Measurements from ENCODE around the gene CGB7. TPM values are rescaled to one million over a fixed set of nuclear protein-coding genes. Genes with fewer than 3 reads are reported as not detected.

Gene CGB7
- total RNA-seq, 1 donor from 2014 or later: not detected

DNA sequence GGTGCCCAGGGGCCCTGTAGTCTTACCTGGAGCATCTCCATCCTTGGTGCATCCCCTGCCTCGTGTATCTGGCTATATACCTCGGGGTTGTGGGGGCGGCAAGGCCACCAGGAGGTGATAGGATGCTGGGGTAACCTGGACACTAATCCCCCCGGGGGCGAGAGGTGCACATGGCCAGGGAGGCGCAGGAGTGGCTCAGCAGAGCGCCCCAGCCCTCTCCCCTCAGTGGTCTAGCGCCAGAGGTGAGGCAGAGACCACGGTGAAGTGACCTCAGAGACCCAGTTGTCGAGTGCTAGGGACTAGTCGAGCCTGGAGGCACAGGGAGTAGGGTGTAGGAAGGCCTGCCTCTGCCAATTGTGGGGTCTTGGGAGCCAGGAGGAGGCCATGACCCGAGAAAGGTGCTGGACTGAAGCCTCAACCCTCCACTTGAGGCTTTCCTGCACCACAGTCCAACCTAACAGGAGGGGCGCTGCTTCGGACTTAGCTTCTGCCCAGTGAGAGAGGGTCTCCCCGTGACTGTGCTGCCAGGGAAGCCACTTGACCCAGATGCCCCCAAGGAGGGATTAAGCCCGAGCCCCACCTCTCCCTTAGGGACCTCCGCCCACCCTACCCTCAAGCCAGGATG is 40.4 kb downstream of the CGB7 start, which contains the start of gene LHB:
Gene LHB, minus strand, starts transcription at position 51 of the 625 bp plus-strand sequence. Its CDS starts 10 bp downstream, at position 41.
- no peak for DNase-seq (ENCODE audit: low spot score)

DNA sequence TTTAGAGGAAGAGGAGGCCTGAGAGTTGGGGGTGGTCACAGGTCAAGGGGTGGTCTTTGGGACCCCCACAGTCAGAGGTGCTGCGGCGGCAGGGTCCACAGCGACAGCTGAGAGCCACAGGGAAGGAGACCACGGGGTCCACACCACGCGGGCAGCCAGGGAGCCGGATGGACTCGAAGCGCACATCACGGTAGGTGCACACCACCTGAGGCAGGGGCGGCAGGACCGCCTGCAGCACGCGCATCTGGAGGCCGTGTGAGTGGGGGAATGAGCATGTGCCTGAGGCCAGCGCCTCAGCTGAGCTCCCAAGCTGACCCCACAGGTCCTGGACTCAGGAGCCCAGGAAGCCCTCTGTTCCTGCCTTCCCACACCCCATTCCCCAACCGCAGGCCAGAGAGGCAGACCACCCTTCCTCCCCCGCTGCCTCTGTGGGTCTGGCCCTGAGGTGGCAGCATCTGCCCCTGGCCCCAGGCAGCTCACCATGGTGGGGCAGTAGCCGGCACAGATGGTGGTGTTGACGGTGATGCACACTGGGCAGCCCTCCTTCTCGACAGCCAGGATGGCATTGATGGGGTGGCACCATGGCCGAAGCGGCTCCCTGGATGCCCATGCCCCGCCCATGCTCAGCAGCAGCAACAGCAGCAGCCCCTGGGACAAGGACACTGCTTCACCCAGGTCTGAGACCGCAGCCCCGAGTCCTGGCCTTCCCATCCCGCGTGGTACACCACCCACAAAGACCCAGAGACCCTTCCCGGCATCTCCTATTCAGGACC is 41.3 kb downstream of the CGB7 start:
- no peak for DNase-seq (ENCODE audit: low spot score)

DNA sequence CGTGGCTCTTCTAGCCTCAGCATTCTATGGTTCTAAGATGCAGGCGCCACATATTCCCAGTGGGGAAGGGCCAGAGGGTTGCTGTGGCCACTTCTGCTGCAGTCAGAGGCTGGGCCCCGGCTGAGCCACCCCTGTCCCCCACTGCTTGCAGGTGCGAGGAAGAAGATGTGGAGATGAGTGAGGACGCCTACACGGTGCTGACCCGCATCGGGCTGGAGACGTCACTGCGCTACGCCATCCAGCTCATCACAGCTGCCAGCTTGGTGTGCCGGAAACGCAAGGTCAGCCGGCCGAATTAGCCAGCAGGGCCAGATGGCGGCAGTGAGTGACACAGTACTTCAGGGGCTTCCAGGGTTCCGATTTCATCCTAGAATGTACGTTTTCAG is 42.7 kb downstream of the CGB7 start:
- no peak for DNase-seq (ENCODE audit: low spot score)

DNA sequence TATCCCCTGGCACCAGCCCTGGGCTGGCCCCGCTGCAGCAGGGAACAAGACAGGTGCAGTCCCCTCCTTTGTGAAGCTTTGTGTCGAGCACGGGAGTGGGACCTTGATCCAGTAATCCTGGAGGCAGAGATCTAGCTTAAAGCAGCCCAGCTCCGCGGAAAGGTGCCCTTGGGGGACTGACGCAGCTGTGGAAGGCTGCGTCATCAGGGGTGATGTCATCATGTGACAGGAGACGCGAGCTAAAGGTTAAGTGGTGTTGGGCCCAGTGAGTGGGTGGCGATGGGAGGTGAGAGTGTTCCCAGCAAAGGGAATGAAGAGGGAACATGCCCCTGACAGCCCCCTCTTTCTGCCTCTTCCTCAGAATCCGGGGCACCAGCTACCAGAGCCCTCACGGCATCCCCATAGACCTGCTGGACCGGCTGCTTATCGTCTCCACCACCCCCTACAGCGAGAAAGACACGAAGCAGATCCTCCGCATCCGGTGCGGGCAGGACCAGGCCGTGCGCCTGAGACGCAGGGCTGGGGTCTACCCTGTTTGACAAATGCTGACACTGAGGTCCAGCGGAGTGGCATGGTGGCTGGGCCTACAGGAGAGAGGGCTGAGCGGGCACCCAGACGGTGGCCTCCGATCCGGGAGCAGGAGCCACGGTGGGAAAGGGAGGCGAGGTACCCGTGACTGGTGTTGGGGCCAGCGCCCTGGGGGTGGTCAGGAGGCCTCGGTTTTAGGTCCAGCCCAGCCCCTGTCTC is 43.3 kb downstream of the CGB7 start:
- DNase-seq (ENCODE audit: low spot score): no peak

DNA sequence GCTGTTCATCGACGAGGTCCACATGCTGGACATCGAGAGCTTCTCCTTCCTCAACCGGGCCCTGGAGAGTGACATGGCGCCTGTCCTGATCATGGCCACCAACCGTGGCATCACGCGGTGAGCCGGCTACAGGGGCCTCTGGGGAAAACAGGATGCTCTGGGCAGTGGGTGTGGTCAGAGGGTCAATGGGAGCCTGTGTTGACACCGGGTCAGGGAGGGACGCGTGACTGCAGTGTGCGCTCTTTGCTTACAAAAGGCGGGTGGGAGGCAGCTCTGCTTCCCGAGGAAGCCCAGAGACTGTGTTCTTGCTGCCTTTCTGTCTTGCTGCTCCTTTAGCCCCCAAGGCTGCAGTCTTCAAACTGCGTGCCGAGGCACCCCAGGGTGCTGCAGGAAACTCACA is 46.4 kb downstream of the CGB7 start:
- no peak for DNase-seq (ENCODE audit: low spot score)

DNA sequence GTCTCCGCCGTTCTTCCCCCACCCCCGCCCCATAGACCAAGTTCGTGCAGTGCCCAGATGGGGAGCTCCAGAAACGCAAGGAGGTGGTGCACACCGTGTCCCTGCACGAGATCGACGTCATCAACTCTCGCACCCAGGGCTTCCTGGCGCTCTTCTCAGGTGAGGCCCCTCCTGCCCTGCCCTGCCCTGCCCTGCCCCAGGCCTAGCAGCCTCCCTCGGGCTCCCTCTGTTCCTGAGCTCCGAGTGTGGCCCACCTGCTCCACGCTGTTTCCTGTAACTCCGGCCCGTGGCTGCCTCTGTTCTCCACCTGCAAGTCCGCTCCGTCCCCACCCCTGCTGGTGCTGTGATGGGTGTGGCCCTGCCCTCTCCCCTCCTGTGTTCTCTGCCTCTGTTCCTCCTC is 47.1 kb downstream of the CGB7 start:
- DNase-seq (ENCODE audit: low spot score): no peak

DNA sequence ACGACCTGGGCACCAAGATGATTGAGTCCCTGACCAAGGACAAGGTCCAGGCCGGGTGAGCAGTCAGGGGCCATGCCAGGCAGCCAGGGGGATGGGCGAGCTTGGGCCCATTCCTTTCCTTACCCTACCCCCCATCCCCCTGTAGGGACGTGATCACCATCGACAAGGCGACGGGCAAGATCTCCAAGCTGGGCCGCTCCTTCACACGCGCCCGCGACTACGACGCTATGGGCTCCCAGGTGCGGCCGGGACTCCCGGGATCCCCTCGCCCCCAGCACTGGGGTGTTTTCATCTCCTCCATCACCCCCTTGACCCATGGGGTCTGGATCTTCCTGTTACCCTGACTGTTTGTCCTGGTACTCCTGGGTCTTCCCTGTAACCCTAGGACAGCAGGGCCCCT is 47.7 kb downstream of the CGB7 start:
- DNase-seq (ENCODE audit: low spot score): no peak

DNA sequence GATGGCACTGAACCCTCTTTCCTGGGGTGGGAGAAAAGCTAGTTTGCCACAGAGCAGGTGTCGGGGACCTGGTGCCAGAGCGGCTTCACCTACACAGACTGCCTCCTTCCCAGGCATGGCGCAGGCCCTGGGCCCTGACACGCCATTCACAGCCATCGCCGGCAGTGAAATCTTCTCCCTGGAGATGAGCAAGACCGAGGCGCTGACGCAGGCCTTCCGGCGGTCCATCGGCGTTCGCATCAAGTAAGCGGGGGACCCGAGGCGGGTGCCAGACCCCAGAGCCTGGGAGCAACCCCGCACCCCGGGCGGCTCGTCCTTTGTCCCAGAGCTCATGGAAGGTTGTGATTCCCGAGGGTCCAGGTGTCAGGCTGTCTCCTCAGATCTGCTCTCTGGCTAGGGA is 50.6 kb downstream of the CGB7 start:
- no peak for DNase-seq (ENCODE audit: low spot score)

DNA sequence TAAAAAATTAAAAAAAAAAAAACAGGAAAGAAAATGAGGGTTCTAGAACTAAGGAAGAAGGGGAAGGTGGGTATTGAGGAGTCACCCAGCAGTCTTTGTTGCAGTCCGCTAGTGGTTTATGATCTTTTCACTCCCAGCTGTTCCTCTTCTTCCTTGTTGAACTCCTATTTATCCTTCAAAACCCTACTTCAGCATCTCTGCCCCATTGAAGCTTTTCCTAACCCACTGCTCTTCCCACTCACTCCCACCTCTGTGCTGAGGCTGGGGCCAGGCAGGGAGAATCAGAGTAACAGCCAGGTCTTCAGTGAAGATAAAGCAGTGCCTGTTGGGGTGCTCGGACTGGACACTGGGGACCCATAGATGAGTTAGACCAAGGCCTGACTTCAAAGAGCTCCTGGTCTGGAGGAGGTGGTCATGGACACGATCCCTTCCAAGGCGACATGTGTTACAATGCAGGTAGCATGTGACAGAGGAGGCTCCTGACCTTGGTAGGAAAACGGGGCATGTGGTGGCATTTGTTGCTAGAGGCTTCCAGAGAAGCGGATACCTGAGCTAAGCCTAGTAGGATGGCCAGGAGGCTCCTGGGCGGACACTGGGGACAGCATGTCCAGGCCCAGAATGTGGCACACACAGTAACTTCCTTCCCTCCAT is 52.5 kb downstream of the CGB7 start:
- no peak for DNase-seq (ENCODE audit: low spot score)

Small RNA genes within 50 kb of the gene (microRNA-seq; reads per million reads assigned to microRNA genes)
- gene MIR6798 (ENCODE audit: borderline number of aligned reads): not detected

Other genes starting within 250 kb of the CGB7 start
- gene BCAT2, start 246.7 kb downstream of the CGB7 start, total RNA-seq: 20.3 TPM
- 9.4 TPM for gene HSD17B14, start 221.3 kb downstream of the CGB7 start, total RNA-seq
- 44.9 TPM for gene PLEKHA4, start 189.1 kb downstream of the CGB7 start, total RNA-seq
- 152 TPM for gene PPP1R15A, start 185.3 kb downstream of the CGB7 start, total RNA-seq
- gene TULP2, start 159.0 kb downstream of the CGB7 start, total RNA-seq: not detected
- 304 TPM for gene NUCB1, start 157.4 kb downstream of the CGB7 start, total RNA-seq
- gene DHDH, start 124.0 kb downstream of the CGB7 start, total RNA-seq: 0.61 TPM
- gene BAX, start 102.9 kb downstream of the CGB7 start, total RNA-seq: 71.8 TPM
- 9,334 TPM for gene FTL, start 92.4 kb downstream of the CGB7 start, total RNA-seq
- gene GYS1, start 64.4 kb downstream of the CGB7 start, total RNA-seq: 82.0 TPM
- 40.0 TPM for gene RUVBL2, start 63.9 kb downstream of the CGB7 start, total RNA-seq
- not detected for gene LHB, start 40.7 kb downstream of the CGB7 start, total RNA-seq
- not detected for gene CGB3, start 33.4 kb downstream of the CGB7 start, total RNA-seq
- not detected for gene CGB2, start 25.9 kb downstream of the CGB7 start, total RNA-seq
- gene CGB1, start 20.9 kb downstream of the CGB7 start, total RNA-seq: not detected
- gene CGB5, start 13.9 kb downstream of the CGB7 start, total RNA-seq: not detected
- gene CGB8, start 8.6 kb downstream of the CGB7 start, total RNA-seq: not detected
- not detected for gene NTF4, start 7.1 kb upstream of the CGB7 start, total RNA-seq
- not detected for gene KCNA7, start 14.9 kb upstream of the CGB7 start, total RNA-seq
- 148 TPM for gene SNRNP70, start 27.7 kb upstream of the CGB7 start, total RNA-seq
- gene LIN7B, start 56.6 kb upstream of the CGB7 start, total RNA-seq: 4.2 TPM
- not detected for gene C19orf73, start 61.4 kb upstream of the CGB7 start, total RNA-seq
- 3.1 TPM for gene PPFIA3, start 61.8 kb upstream of the CGB7 start, total RNA-seq
- gene HRC, start 97.6 kb upstream of the CGB7 start, total RNA-seq: 1.3 TPM
- 17.0 TPM for gene TRPM4, start 100.0 kb upstream of the CGB7 start, total RNA-seq

All from mesenteric fat pad (tissue), 1 donor.